HCT116 (cell line): Measurements from ENCODE around the gene TEAD3.

Experiments
- CTCF ChIP-seq, 3 experiments: fragments of 200-600 bp in 1 of 3; sonication (generic) in 1 of 3; IDR thresholded peaks in 2 of 3; conservative IDR thresholded peaks in 1 of 3; 2 replicates each; pipeline ENCODE4 v1.5.1; 2012 to 2017; ENCODE audit warnings: low read depth in 2 of 3, low read length in 2 of 3, antibody characterized with exemption in 1 of 3, borderline replicate concordance in 1 of 3, control low read depth in 1 of 3, mild to moderate bottlenecking in 1 of 3, mixed read lengths in 1 of 3, mixed run types in 1 of 3, moderate library complexity in 1 of 3; ENCODE audit not compliant: insufficient read depth in 1 of 3
- EZH2phosphoT487 ChIP-seq: fragments of 200-600 bp; IDR thresholded peaks from 2 replicates; pipeline ENCODE4 v1.6.1; 2018; ENCODE audit warnings: antibody characterized with exemption, borderline replicate concordance

GRCh38 chr6:35478259-35478658 is 18.6 kb downstream of the TEAD3 start:
- TF ChIP-seq CTCF (IDR thresholded peaks at IDR 0.05 in 2 of 3, conservative IDR thresholded peaks at IDR 0.05 in 1 of 3; ENCODE audit: borderline replicate concordance in 1 of 3, insufficient read depth in 1 of 3, low read depth in 2 of 3, low read length in 2 of 3) (no peak), EZH2phosphoT487 (no peak)
